ENCODE measurements around the gene DLGAP4.

Gene DLGAP4

GRCh38 chr20:36480456-36481048, 174.4 kb downstream of the DLGAP4 start:
- no peak for DNase-seq

DNA sequence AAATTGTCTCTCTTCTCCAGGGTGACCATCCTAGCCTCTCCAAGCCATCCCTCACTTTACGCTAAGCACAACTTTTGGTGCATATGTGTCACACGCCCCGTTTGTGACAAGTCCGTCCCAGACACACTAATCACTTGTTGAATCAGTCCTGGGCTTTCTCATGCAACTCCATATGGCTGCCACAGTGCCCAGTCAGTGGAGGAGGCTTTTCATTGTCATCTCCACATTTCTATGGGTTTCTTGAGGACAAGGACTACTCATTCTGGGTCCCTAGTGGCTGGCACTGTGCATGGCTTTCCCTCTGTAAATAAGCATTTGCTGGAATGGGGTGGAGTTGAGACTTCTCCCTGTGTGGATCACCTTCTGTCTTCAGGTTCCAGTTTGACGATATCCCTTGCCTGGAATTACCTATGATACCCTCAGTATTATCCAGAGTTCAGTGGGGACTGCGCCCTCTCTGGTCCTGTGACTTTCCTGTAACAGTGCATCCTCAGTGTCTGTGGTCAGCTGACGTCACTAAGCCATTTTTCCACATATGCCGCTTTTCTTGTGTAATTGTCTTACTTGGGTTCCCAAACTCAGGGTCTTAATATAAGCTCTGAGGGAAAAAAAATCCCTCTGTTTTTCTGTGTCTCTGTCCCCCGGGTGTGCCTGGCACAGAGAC, 175.4 kb downstream of the DLGAP4 start:
- no peak for DNase-seq

GRCh38 chr20:36482044-36482473, 175.9 kb downstream of the DLGAP4 start:
- DNase-seq: no peak

GRCh38 chr20:36483209-36483918, 177.2 kb downstream of the DLGAP4 start:
- no peak for DNase-seq

GRCh38 chr20:36483919-36484808, 178.0 kb downstream of the DLGAP4 start:
- peak; percentile 46 for DNase-seq

DNA sequence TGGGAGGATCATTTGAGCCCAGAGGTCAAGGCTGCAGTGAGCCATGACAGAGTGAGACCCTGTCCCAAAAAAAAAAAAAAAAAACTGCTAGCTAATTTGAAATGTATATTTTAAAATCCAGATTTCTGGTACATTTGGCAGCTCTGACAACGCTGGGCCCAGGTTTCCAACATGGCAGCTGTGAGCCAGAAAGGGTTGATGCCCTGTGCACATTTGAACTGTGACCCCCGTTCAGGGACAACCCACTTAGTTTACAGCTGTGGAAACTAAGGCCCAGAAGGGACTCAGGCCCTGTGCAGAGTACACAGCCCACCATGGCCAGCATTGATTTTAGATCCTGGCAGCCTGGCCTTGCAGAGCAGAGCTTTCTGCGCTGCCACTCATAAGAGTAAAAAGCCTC, 179.1 kb downstream of the DLGAP4 start:
- DNase-seq: no peak

GRCh38 chr20:36487069-36487468, 180.9 kb downstream of the DLGAP4 start:
- no peak for DNase-seq

DNA sequence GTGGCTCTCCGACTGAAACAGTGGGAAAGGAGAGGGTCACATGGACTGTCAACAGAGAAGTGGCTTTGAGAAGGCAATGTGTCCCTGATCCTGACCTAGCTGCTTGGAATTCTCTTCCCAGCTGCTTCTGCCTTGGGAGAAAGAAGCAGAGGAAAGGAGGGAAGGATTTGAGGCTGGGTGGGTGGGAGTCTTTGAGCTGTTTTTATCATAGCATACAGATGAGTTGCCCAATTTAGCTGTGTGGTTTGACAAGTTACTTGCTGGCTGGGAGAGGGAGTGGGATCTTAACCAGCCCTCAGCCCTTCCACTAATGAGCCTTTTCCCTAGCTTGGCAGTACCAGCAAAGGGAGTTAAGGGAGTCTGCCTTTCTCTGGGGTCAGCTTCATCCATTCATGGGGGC, 184.1 kb downstream of the DLGAP4 start:
- DNase-seq: no peak

DNA sequence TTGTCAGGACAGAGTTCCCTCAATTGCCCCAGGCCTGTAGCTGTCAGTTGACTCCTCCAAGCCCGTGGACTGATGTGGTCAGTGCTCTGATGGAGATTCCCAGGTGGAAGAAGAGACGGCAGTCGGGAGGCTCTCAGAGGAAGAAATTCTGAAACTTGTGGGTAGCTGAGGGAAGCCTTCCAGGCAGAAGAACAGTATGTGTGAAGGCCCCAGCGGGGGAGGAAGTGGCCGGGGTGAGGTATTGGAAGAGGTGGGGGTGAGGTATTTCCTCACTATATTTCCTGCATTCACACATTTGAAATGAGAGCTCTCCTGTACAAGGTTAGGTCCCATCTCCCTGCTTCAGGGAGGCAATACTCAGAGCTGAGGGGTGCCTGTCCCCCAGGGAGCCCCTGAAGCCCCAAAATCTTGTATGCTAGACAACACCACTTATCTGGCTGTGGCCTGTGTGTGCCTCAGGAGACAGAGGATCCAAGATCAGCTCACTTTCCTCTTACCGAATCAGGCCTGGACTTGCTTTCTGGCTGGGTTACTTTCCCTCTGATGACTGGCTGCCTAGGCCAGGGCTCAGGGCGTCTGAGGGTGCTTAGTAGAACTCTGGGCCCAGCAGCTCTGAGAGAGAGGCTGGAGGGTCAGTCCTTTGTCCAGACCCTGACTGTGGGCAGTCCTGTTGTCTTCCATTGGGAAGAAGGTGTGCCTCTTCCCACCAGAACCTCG, 185.9 kb downstream of the DLGAP4 start:
- peak; percentile 32 for DNase-seq

DNA sequence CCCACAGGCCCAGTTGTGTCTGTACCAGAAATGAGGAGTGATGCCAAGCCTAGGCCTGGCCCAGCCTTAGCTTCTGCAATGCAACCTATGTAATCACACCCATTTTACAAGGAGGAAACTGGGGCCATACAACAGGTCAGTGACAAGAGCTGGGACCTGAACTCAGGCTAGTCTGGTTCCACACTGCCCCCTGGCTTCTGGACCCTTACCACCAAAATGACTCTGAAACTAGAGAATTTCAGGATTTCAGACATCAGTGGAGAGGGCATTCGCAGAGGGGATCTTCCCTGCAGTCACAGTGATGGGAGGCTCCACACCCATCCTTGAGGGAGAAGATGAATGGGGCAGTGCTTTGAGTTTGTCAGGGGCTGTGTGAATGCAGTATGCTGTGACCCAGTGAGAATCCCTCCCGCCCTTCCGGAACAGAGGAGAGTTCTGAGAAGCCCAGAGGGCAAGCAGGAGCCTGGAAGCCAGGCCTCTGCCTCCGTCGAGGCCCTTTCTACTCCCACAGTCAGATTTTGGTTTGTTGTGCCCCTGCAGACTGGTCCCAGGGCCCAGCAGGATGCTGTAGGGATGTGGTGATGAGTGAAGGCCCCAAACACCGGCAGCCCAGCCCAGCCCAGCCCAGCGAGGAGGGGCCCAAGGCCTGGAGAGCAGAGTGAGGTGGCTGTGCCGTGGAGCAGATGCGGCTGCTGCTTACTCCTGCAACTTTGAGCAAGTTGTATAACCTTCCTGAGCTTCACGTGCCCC, 187.1 kb downstream of the DLGAP4 start:
- DNase-seq: no peak

DNA sequence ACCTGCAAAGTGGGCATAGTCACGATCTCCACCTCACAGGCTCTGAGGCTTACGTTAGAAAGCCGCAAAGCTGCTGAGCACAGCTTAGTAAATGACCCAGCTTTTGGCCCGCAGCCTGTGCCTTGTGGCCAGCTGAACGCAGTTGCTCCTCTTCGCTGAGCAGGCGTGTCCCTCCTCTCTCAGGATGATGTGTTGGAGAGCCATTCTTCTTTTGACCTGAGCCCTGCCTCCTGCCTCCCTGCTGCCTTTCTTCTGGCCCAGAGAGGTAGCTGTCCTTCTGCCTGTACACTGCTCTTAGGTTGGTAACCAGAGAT, 187.6 kb downstream of the DLGAP4 start:
- no peak for DNase-seq

DNA sequence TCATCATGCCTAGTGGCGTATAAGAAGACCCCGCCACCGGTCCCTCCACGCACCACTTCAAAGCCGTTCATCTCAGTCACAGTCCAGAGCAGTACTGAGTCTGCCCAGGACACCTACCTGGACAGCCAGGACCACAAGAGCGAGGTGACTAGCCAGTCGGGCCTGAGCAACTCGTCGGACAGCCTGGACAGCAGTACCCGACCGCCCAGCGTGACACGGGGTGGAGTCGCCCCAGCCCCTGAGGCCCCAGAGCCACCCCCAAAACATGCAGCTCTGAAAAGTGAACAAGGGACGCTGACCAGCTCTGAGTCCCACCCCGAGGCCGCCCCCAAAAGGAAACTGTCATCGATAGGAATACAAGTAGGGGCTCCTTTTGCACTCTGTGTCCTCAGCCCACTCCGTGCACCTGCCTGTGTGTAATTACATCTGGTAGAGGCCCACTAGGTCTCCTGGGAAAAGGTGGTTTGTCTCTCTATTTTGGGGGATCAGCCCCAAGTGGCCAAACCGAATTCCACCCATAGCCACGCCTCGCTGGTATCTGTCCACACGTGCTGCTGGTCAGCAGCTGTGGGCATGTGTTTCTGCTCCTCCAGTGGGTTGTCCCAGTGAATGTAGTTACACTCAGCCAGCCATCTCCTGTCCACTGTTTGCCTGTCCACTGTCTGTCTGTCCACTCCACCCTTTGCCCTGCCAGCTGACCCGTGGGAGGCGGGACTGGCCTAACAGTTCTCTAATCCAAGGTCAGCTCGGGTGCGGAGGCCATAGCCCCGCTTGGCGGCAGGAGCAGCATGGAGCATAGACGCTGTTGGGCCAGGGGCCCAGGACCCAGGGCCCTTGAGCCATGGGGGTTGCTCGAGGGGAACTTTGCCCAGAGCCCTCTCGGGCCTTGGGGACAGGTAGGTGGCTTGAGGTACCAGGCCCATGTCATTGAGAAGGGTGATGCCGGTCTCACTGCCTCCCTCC, 190.8 kb downstream of the DLGAP4 start:
- DNase-seq: no peak

GRCh38 chr20:36497856-36498255, 191.7 kb downstream of the DLGAP4 start:
- DNase-seq: no peak

DNA sequence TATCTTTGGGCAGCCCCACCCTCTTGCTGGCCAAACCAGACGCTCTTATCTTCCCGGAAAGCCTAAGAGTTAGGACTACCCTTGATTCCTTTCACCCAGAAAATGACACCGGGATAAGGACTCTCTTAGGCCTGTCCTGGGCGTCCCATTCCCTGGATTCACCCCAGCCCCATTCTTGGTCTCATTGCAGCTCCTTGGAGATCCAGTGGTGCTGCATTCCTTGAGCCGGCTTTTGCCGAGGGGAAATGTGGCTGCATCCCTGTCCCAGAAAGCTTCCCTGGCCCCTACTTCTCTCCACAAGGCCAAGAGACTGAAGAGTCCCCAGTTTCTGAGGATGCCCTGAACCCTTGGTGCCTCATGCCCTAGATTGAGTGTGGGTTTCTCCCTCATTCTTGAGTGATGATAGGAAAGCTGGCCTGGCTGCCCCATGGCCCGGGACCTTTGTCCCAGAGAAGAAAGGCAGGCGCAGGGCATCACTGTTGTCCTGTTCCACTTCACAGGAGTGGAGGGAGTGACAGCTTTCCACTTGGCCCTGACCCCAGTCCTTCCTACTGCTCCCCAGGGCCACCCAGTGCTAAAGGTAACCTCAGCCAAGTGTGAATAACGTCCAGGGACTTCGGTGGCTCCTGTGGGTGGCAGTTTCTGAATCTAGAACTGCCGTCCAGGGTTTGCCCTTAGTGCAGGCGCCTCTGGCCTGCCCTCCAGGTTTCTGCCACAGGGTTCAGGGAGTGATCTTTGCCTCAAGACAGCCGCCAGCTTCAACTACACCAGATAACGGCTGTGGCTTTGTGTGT, 192.4 kb downstream of the DLGAP4 start:
- no peak for DNase-seq

DNA sequence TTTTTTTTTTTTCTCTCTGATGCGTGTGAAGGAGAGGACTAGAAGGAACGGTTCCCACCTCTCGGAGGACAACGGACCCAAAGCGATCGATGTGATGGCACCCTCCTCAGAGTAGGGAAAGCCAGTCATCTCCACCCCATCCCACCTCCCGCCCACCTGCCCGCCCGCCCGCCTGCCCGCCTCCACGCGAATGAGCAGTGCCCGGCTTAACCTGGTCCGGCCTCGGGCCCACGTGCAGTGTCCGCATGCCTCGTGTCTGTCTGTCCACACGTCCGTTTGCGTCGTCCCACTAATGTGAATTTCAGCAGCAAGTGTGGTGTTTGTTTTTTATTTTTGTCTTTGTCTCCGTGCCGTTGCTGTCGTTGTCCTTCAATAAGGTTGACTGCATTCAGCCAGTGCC, 193.1 kb downstream of the DLGAP4 start:
- no peak for DNase-seq

DNA sequence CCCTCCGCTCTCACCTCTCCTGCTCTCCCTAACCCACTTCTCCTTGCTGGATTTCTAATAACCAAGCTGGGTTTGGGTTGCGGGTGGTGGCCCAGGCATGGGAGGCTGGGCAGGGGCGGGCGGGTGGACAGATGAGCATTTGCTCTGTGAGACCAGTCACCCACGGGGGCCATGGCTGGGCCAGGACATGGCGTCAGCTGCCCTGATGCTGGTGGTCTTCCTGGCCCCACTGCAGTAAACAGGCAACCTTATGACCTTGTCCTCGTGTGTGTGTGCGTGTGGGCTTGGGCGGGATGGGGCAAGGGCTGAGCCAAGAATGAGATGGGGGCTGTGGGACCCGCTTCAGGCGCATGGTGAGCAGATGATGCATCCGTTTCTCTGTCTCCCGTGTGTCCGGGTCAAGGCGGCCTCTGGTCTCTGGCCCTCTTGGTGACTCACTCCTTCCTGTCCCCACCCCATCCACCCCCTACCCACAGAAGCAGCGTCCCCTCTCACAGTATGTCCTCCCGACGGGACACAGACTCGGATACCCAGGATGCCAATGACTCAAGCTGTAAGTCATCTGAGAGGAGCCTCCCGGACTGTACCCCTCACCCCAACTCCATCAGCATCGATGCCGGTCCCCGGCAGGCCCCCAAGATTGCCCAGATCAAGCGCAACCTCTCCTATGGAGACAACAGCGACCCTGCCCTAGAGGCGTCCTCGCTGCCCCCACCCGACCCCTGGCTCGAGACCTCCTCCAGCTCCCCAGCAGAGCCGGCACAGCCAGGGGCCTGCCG, 193.8 kb downstream of the DLGAP4 start:
- no peak for DNase-seq

GRCh38 chr20:36501367-36502006, 195.3 kb downstream of the DLGAP4 start:
- no peak for DNase-seq

GRCh38 chr20:36504295-36504694, 198.2 kb downstream of the DLGAP4 start:
- no peak for DNase-seq

- no peak for DNase-seq
These were observed 200.1 kb downstream of the DLGAP4 start for GRCh38 chr20:36506253-36506652.

Measured in NCI-H226 (cell line).